OCI-LY3 (cell line): ENCODE data around the gene PMFBP1.
A peak's percentile ranks its signal among the peaks of the same experiment; 100 is the strongest.

Experiments
- EZH2phosphoT487 ChIP-seq: fragments of 200-600 bp; shearing (Covaris generic); IDR thresholded peaks from 2 replicates; pipeline ENCODE4 v1.6.1; 2018; ENCODE audit warnings: antibody characterized with exemption, mixed run types, low read depth
- TF ChIP-seq, protein P1 (sequence below): fragments of 200-600, 300-600 bp; sonication (generic); IDR thresholded peaks from 2 replicates; pipeline ENCODE4 v1.5.1; 2014; ENCODE audit warnings: antibody characterized with exemption, low read length, low read depth

DNA sequence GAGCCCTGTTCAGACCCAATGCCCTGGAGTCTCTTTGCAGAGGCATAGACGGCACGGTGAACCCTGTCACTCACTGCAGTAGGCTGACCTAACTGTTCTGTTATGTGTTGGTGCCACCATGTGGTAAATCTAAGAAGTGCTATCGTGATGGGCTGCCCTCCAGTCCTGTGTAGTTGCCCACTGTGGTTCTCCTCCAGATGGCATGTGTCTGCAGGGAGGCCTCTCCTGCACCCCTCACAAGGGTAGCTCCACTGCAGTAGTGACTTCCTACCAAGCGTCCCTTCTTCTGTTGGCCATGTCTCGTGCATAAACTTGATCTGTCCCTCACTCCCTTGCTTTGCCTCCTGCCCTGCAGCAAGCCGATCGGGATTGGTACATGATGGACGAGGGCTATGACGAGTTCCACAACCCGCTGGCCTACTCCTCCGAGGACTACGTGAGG lies 72.6 kb downstream of the PMFBP1 start:
- TF ChIP-seq, protein P1, sequence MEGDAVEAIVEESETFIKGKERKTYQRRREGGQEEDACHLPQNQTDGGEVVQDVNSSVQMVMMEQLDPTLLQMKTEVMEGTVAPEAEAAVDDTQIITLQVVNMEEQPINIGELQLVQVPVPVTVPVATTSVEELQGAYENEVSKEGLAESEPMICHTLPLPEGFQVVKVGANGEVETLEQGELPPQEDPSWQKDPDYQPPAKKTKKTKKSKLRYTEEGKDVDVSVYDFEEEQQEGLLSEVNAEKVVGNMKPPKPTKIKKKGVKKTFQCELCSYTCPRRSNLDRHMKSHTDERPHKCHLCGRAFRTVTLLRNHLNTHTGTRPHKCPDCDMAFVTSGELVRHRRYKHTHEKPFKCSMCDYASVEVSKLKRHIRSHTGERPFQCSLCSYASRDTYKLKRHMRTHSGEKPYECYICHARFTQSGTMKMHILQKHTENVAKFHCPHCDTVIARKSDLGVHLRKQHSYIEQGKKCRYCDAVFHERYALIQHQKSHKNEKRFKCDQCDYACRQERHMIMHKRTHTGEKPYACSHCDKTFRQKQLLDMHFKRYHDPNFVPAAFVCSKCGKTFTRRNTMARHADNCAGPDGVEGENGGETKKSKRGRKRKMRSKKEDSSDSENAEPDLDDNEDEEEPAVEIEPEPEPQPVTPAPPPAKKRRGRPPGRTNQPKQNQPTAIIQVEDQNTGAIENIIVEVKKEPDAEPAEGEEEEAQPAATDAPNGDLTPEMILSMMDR, result peak; percentile 55
- TF ChIP-seq EZH2phosphoT487, result no peak
